ENCODE results near the gene DPH3. TPM values are rescaled to one million over a fixed set of nuclear protein-coding genes. Genes with fewer than 3 reads are reported as not detected.

DPH3 gene
- total RNA-seq, 2 experiments from 2014 or later, result 7.3 to 19.0 TPM

DNA sequence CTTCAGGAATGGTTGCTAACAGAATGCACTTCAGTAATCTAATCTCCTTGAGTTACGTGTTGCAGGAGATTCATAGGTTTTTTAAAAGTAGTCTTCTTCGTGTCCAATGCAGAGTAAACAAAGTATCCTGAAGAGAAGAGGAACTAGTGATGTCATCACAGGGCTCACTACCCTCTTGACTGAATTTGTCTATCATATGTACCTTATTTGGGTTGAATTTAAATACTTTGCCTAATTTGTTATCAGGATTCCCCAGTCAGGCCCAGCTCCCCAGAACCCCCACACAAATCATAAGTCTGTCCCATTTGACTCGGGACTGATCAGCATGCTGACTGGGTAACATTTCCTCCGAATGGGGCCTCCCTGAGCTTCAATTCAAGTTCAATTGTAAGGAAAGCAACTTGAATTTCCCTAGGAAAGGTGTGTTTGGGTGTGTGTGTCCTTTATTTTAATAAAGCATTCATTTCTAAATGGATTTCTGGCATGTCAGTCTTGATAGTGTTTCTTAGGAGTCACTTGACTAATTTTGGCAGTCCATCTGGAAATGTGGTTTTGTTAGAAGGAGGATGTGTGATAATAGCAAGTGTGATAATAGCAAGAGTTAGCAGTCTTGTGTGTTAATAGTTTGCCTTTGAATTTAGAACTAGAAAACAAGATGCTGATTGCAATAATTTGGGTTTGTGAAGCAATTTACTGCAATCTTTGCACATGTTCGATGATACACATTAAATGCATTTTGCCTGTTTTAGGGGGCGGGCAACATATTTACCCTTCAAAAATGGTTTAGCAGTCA lies 22.2 kb upstream of the DPH3 start:
- BruUV-seq (replicated peaks), result no TSS peak
- H4K20me1 ChIP-seq (ENCODE audit: insufficient read depth, low read length), result no peaks in the 10 kb centered on the region
- ChIA-PET POLR2A (interaction anchor here (0.6 to 1.6 kb wide), 2 partner anchors 12 to 23 kb away, joined by 3 read pairs; no protein-coding TSS in a partner anchor), CTCF (ENCODE audit: unreplicated experiment) (no interaction called here)
- H3K79me2 ChIP-seq (ENCODE audit: insufficient read depth, low read depth, low read length), result no peaks in the 10 kb centered on the region
- TF ChIP-seq, protein P1, sequence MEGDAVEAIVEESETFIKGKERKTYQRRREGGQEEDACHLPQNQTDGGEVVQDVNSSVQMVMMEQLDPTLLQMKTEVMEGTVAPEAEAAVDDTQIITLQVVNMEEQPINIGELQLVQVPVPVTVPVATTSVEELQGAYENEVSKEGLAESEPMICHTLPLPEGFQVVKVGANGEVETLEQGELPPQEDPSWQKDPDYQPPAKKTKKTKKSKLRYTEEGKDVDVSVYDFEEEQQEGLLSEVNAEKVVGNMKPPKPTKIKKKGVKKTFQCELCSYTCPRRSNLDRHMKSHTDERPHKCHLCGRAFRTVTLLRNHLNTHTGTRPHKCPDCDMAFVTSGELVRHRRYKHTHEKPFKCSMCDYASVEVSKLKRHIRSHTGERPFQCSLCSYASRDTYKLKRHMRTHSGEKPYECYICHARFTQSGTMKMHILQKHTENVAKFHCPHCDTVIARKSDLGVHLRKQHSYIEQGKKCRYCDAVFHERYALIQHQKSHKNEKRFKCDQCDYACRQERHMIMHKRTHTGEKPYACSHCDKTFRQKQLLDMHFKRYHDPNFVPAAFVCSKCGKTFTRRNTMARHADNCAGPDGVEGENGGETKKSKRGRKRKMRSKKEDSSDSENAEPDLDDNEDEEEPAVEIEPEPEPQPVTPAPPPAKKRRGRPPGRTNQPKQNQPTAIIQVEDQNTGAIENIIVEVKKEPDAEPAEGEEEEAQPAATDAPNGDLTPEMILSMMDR (conservative IDR thresholded peaks at IDR 0.05; ENCODE audit: low read length), result no peak
- no peak for TF ChIP-seq EZH2phosphoT487 (IDR thresholded peaks at IDR 0.05; ENCODE audit: borderline replicate concordance, low read depth, low read length)
- H2AFZ ChIP-seq (ENCODE audit: low read length), result no peak overlapping the region
- H3K36me3 ChIP-seq (ENCODE audit: insufficient read depth, low read length), result peaks cover 73% of the 10 kb centered on the region
- peaks cover 8% of the 10 kb centered on the region; the same call in 1 of the 2 replicates for H3K9me3 ChIP-seq (ENCODE audit: low read length)
- no peak overlapping the region for H3K27ac ChIP-seq (ENCODE audit: low read depth, low read length, poor library complexity, severe bottlenecking)
- H3K9me2 ChIP-seq (ENCODE audit: insufficient read depth, low read length), result no peaks in the 10 kb centered on the region
- peaks cover 22% of the 10 kb centered on the region for H3K4me1 ChIP-seq (ENCODE audit: insufficient read depth, low read length, poor library complexity, severe bottlenecking)
- DNase-seq (ENCODE audit: low spot score), result no peak
- no peak overlapping the region for H3K4me2 ChIP-seq (ENCODE audit: low read length)
- intact Hi-C loops (cut with micrococcal nuclease; ENCODE audit: unreplicated experiment), result no loop called here
- H3K4me3 ChIP-seq (ENCODE audit: low read depth, low read length, poor library complexity, severe bottlenecking), result no peak overlapping the region

DNA sequence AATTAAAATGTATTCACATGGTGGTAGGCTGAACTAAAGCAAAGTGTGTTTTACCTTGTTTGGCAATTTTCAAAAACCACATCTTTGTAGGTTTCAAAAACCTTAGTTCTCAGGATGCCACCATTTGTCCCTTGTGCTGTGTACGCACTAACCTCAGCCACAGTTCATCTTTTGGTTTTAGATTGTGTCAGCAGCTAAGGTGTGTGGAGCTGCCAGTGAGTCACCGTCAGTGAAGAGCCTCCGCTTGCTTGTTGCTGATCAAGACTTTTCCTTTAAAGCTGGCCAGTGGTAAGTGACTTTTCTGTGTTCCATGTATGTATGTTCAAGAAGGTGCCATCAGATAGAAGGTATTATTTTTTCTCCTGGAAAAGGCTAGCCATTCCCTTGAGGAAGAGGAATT lies 21.4 kb upstream of the DPH3 start:
- intact Hi-C loops (cut with micrococcal nuclease; ENCODE audit: unreplicated experiment), result no loop called here
- peaks cover 70% of the 10 kb centered on the region for H3K36me3 ChIP-seq (ENCODE audit: insufficient read depth, low read length)
- POLR2A ChIA-PET, result interaction anchor here (0.5 to 1.6 kb wide), 2 partner anchors 11 to 144 kb away, joined by 3 read pairs; no protein-coding TSS in a partner anchor
- CTCF ChIA-PET (ENCODE audit: unreplicated experiment), result no interaction called here
- H3K4me2 ChIP-seq (ENCODE audit: low read length), result no peak overlapping the region
- no TSS peak for BruUV-seq (replicated peaks)
- no peak for DNase-seq (ENCODE audit: low spot score)
- H3K9me3 ChIP-seq (ENCODE audit: low read length), result peaks cover 2% of the 10 kb centered on the region; the same call in 1 of the 2 replicates
- no peaks in the 10 kb centered on the region for H3K9me2 ChIP-seq (ENCODE audit: insufficient read depth, low read length)
- H3K4me3 ChIP-seq (ENCODE audit: low read depth, low read length, poor library complexity, severe bottlenecking), result no peak overlapping the region
- H3K4me1 ChIP-seq (ENCODE audit: insufficient read depth, low read length, poor library complexity, severe bottlenecking), result peaks cover 17% of the 10 kb centered on the region
- no peak for TF ChIP-seq EZH2phosphoT487 (IDR thresholded peaks at IDR 0.05; ENCODE audit: borderline replicate concordance, low read depth, low read length)
- TF ChIP-seq, protein P1 (conservative IDR thresholded peaks at IDR 0.05; ENCODE audit: low read length), result no peak
- no peak overlapping the region for H3K27ac ChIP-seq (ENCODE audit: low read depth, low read length, poor library complexity, severe bottlenecking)
- H3K79me2 ChIP-seq (ENCODE audit: insufficient read depth, low read depth, low read length), result no peaks in the 10 kb centered on the region
- no peak overlapping the region for H2AFZ ChIP-seq (ENCODE audit: low read length)
- no peaks in the 10 kb centered on the region for H4K20me1 ChIP-seq (ENCODE audit: insufficient read depth, low read length)

DNA sequence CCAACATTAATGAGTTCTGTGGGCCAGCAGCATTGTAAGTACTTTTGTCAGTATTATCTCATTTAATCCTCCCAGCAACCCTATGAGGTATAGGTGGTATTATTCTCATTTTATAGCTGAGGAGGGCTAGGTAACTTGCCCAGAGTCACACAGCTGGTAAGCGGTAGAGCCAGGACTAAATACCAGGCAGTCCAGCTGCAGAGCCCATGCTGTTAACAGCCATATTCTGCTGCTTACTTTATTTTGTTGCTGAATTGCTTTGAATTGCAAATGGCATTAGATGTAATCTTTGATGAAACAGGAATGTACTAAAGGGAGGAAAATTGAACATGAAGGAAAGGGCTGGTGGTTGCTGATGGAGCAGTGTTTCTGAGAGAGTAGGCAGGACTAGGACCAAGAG lies 19.9 kb upstream of the DPH3 start:
- intact Hi-C loops (cut with micrococcal nuclease; ENCODE audit: unreplicated experiment), result no loop called here
- CTCF ChIA-PET (ENCODE audit: unreplicated experiment), result no interaction called here
- no peak overlapping the region for H3K27ac ChIP-seq (ENCODE audit: low read depth, low read length, poor library complexity, severe bottlenecking)
- H3K36me3 ChIP-seq (ENCODE audit: insufficient read depth, low read length), result peaks cover 59% of the 10 kb centered on the region
- no peak for DNase-seq (ENCODE audit: low spot score)
- H3K4me2 ChIP-seq (ENCODE audit: low read length), result no peak overlapping the region
- no peak overlapping the region for H2AFZ ChIP-seq (ENCODE audit: low read length)
- H3K9me2 ChIP-seq (ENCODE audit: insufficient read depth, low read length), result no peaks in the 10 kb centered on the region
- peaks cover 8% of the 10 kb centered on the region for H3K4me1 ChIP-seq (ENCODE audit: insufficient read depth, low read length, poor library complexity, severe bottlenecking)
- TF ChIP-seq, protein P1 (conservative IDR thresholded peaks at IDR 0.05; ENCODE audit: low read length), result no peak
- no peak for TF ChIP-seq EZH2phosphoT487 (IDR thresholded peaks at IDR 0.05; ENCODE audit: borderline replicate concordance, low read depth, low read length)
- H3K9me3 ChIP-seq (ENCODE audit: low read length), result no peaks in the 10 kb centered on the region
- no peaks in the 10 kb centered on the region for H4K20me1 ChIP-seq (ENCODE audit: insufficient read depth, low read length)
- H3K4me3 ChIP-seq (ENCODE audit: low read depth, low read length, poor library complexity, severe bottlenecking), result no peak overlapping the region
- POLR2A ChIA-PET, result no interaction called here
- no peaks in the 10 kb centered on the region for H3K79me2 ChIP-seq (ENCODE audit: insufficient read depth, low read depth, low read length)
- no TSS peak for BruUV-seq (replicated peaks)

All from OCI-LY7 (cell line).